Gastroesophageal sphincter (tissue), 3 donors: ENCODE results near the gene KLK14.
A peak's percentile ranks its signal among the peaks of the same experiment; 100 is the strongest.

Experiments
- EP300 ChIP-seq: sonication (generic); formaldehyde crosslinking; IDR thresholded peaks from one replicate; pipeline ENCODE4 v1.6.1; 2017; ENCODE audit warnings: antibody characterized with exemption, mild to moderate bottlenecking
- POLR2A ChIP-seq, 2 donors: fragments of 450-650 bp; IDR thresholded peaks; one replicate each; pipeline ENCODE4 v1.6.1; 2017; ENCODE audit warnings: antibody characterized with exemption in 2 of 2, mild to moderate bottlenecking in 2 of 2, moderate library complexity in 1 of 2
- TF ChIP-seq, protein P1 (sequence below), 4 experiments: fragments of 200-600 bp in 2 of 4; fragments of 450-650 bp in 2 of 4; sonication (generic) in 1 of 4; IDR thresholded peaks; one replicate each; pipeline ENCODE4 v1.5.1; 2017 to 2019; ENCODE audit warnings: antibody characterized with exemption in 4 of 4, mild to moderate bottlenecking in 2 of 4, moderate library complexity in 2 of 4

DNA sequence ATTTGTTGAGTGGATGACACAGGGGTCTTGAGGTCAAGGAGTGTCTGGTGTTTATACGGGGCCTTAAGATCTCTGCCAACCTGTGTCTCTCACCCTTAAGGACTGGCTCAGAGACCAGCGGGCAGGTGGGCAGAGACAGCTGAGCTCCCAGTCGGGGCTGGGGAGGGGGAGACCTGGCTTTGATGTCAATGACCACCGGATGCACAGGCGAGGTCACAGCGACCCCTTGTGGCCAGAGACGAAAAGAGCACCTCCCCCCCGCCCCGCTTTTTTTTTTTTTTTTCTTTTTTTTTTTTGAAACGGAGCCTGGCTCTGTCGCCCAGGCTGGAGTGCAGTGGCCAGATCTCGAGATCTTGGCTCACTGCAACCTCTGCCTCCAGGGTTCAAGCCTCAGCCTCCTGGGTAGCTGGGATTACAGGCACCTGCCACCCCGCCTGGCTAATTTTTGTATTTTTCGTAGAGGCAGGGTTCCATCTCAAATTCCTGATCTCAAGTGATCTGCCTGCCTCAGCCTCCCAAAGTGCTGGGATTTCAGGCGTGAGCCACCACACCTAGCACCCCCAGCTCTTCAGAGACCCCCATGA is 12.1 kb upstream of the KLK14 start:
- TF ChIP-seq, protein P1, sequence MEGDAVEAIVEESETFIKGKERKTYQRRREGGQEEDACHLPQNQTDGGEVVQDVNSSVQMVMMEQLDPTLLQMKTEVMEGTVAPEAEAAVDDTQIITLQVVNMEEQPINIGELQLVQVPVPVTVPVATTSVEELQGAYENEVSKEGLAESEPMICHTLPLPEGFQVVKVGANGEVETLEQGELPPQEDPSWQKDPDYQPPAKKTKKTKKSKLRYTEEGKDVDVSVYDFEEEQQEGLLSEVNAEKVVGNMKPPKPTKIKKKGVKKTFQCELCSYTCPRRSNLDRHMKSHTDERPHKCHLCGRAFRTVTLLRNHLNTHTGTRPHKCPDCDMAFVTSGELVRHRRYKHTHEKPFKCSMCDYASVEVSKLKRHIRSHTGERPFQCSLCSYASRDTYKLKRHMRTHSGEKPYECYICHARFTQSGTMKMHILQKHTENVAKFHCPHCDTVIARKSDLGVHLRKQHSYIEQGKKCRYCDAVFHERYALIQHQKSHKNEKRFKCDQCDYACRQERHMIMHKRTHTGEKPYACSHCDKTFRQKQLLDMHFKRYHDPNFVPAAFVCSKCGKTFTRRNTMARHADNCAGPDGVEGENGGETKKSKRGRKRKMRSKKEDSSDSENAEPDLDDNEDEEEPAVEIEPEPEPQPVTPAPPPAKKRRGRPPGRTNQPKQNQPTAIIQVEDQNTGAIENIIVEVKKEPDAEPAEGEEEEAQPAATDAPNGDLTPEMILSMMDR (IDR thresholded peaks at IDR 0.05) = peak in 3 of 4 experiments; percentile 8 to 59 (median 49)
- TF ChIP-seq POLR2A (IDR thresholded peaks at IDR 0.05) (no peak), EP300 (no peak)
